HepG2 (cell line): ENCODE data around the gene METTL25. TPM values are rescaled to one million over a fixed set of nuclear protein-coding genes. Genes with fewer than 3 reads are reported as not detected.

ENCODE experiments used
- CSRNP2 ChIP-seq: sonication (generic); formaldehyde crosslinking; conservative IDR thresholded peaks from 2 replicates; pipeline ENCODE4 v1.8.0; 2022; ENCODE audit warnings: low read depth, missing genetic modification reagents
- FUBP1 ChIP-seq: sonication (generic); formaldehyde crosslinking; IDR thresholded peaks from 2 replicates; pipeline ENCODE4 v1.5.1; 2020; ENCODE audit warnings: missing genetic modification reagents, mild to moderate bottlenecking, borderline replicate concordance
- HOMEZ ChIP-seq: IDR thresholded peaks from 2 replicates; pipeline ENCODE4 v1.6.1; 2016; ENCODE audit warnings: low read depth
- MLX ChIP-seq: IDR thresholded peaks from 2 replicates; pipeline ENCODE4 v1.6.1; 2016
- RFX3 ChIP-seq: IDR thresholded peaks from 2 replicates; pipeline ENCODE4 v1.6.1; 2016; ENCODE audit warnings: missing biosample characterization, missing genetic modification reagents
- TIGD3 ChIP-seq: sonication (generic); formaldehyde crosslinking; IDR thresholded peaks from 2 replicates; pipeline ENCODE4 v1.5.1; 2020; ENCODE audit warnings: mild to moderate bottlenecking, missing genetic modification reagents, borderline replicate concordance
- ZBTB3 ChIP-seq: sonication (generic); formaldehyde crosslinking; IDR thresholded peaks from 2 replicates; pipeline ENCODE4 v1.4.0; 2020; ENCODE audit warnings: low read depth, mild to moderate bottlenecking, moderate library complexity, missing genetic modification reagents, borderline replicate concordance
- ZNF781 ChIP-seq: sonication (generic); formaldehyde crosslinking; IDR thresholded peaks from 2 replicates; pipeline ENCODE4 v1.5.1; 2020; ENCODE audit warnings: borderline replicate concordance, mild to moderate bottlenecking, missing genetic modification reagents; ENCODE audit errors: not compliant biosample characterization
- polyA plus RNA-seq, 8 experiments: library from polyadenylated mRNA; depleted of rRNA in 3 of 8; stranded (reverse) in 7 of 8; unstranded in 1 of 8; fragments of >200 nt; fragmentation: Illumina TruSeq in 4 of 8; extraction: Trizol in 4 of 8; gene quantifications; 2 replicates each; pipeline versions ENCODE4 v1.2.1 to v1.2.3, GENCODE V29; 2011 to 2016; ENCODE audit warnings: low read depth in 4 of 8, missing spikeins in 1 of 8, mixed read lengths in 1 of 8; ENCODE audit not compliant: insufficient read depth in 1 of 8
- total RNA-seq, 5 experiments: library from RNA; depleted of rRNA; stranded (reverse); fragments of >200 nt; fragmentation: Illumina TruSeq; extraction: Trizol; gene quantifications; 2 replicates each; pipeline ENCODE4 v1.2.3, GENCODE V29; 2016; ENCODE audit warnings: low read depth in 1 of 5

The METTL25 gene
- total and polyA plus RNA-seq, 2 of the 13 experiments (the other 11 are each of a cell fraction or from before 2014, with no cell fraction given): 2.2 to 7.8 TPM

GRCh38 chr12:82407481-82407880 lies 49.2 kb downstream of the METTL25 start (continued):
- TF ChIP-seq HOMEZ (CRISPR knock-in tag) (no peak), CSRNP2 (CRISPR knock-in tag) (no peak), TIGD3 (CRISPR knock-in tag) (no peak), RFX3 (CRISPR knock-in tag) (no peak), MLX (CRISPR knock-in tag) (no peak), ZBTB3 (CRISPR knock-in tag) (no peak), FUBP1 (CRISPR knock-in tag) (no peak), ZNF781 (no peak)
